ENCODE results near the gene TAF11L6. TPM values are rescaled to one million over a fixed set of nuclear protein-coding genes. Genes with fewer than 3 reads are reported as not detected.
"Not testable (repeated sequence)": the region's sequence is repeated elsewhere in the genome, so short reads cannot be mapped to it uniquely, and the experiment has no call there.

The TAF11L6 gene
- total and polyA plus RNA-seq, 2 experiments from 2014 or later = not detected

GRCh38 chr5:17487174-17487512 is 41.3 kb upstream of the TAF11L6 start:
- Histone ChIP-seq H3K9me2 (replicated peaks; ENCODE audit: insufficient read depth) (no peaks in the 10 kb centered on the region), H3K4me3 (no peak overlapping the region), H3K4me2 (no peak overlapping the region), H3K36me3 (replicated peaks; ENCODE audit: insufficient read depth, low read depth) (no peaks in the 10 kb centered on the region), H3K27me3 (no peaks in the 10 kb centered on the region), H3K9me3 (ENCODE audit: low read depth) (no peaks in the 10 kb centered on the region), H4K20me1 (ENCODE audit: insufficient read depth, poor library complexity, severe bottlenecking) (no peaks in the 10 kb centered on the region), H3K79me2 (no peaks in the 10 kb centered on the region), H2AFZ (no peak overlapping the region), H3K27ac (no peak overlapping the region), H3K4me1 (ENCODE audit: insufficient read depth) (no peaks in the 10 kb centered on the region)
- no peak for DNase-seq (ENCODE audit: low spot score)
- 94% methylated on average over 1 of the region's 1 CpG for WGBS (ENCODE audit: low lambda C conversion rate, missing lambda C conversion rate)
- no peak for TF ChIP-seq EZH2phosphoT487 (IDR thresholded peaks at IDR 0.05; ENCODE audit: low read depth, severe bottlenecking, unreplicated experiment)
- no peak for TF ChIP-seq EZH2 (IDR thresholded peaks at IDR 0.05; ENCODE audit: borderline replicate concordance)
- no peak for TF ChIP-seq CTCF (IDR thresholded peaks at IDR 0.05; ENCODE audit: poor library complexity)

- H3K4me2 ChIP-seq; H3K27me3 ChIP-seq; H3K36me3 ChIP-seq (replicated peaks; ENCODE audit: insufficient read depth, low read depth); DNase-seq (ENCODE audit: low spot score); H3K4me1 ChIP-seq (ENCODE audit: insufficient read depth); H3K9me3 ChIP-seq (ENCODE audit: low read depth); H2AFZ ChIP-seq; H3K27ac ChIP-seq; H3K4me3 ChIP-seq; H3K9me2 ChIP-seq (replicated peaks; ENCODE audit: insufficient read depth); H4K20me1 ChIP-seq (ENCODE audit: insufficient read depth, poor library complexity, severe bottlenecking); H3K79me2 ChIP-seq: not testable (repeated sequence)
- 96% methylated on average over 23 of the region's 23 CpGs for WGBS (ENCODE audit: low lambda C conversion rate, missing lambda C conversion rate)
Observed at GRCh38 chr5:17491257-17491656, 37.2 kb upstream of the TAF11L6 start.

GRCh38 chr5:17492770-17493169 is 35.7 kb upstream of the TAF11L6 start:
- no peak overlapping the region for H3K4me3 ChIP-seq
- no peaks in the 10 kb centered on the region for H4K20me1 ChIP-seq (ENCODE audit: insufficient read depth, poor library complexity, severe bottlenecking)
- no peaks in the 10 kb centered on the region for H3K9me3 ChIP-seq (ENCODE audit: low read depth)
- H3K27ac ChIP-seq = no peak overlapping the region
- no peaks in the 10 kb centered on the region for H3K36me3 ChIP-seq (replicated peaks; ENCODE audit: insufficient read depth, low read depth)
- no peak for DNase-seq (ENCODE audit: low spot score)
- H3K9me2 ChIP-seq (replicated peaks; ENCODE audit: insufficient read depth) = no peaks in the 10 kb centered on the region
- no peak overlapping the region for H2AFZ ChIP-seq
- no peaks in the 10 kb centered on the region for H3K27me3 ChIP-seq
- WGBS (ENCODE audit: low lambda C conversion rate, missing lambda C conversion rate) = 93% methylated on average over 3 of the region's 3 CpGs
- H3K4me2 ChIP-seq = no peak overlapping the region
- no peak for TF ChIP-seq CTCF (IDR thresholded peaks at IDR 0.05; ENCODE audit: poor library complexity)
- no peak for TF ChIP-seq EZH2phosphoT487 (IDR thresholded peaks at IDR 0.05; ENCODE audit: low read depth, severe bottlenecking, unreplicated experiment)
- TF ChIP-seq EZH2 (IDR thresholded peaks at IDR 0.05; ENCODE audit: borderline replicate concordance) = no peak
- H3K79me2 ChIP-seq = no peaks in the 10 kb centered on the region
- no peaks in the 10 kb centered on the region for H3K4me1 ChIP-seq (ENCODE audit: insufficient read depth)

- H3K4me2 ChIP-seq = no peak overlapping the region
- H3K9me3 ChIP-seq (ENCODE audit: low read depth) = no peaks in the 10 kb centered on the region
- no peak overlapping the region for H3K27ac ChIP-seq
- no peaks in the 10 kb centered on the region for H4K20me1 ChIP-seq (ENCODE audit: insufficient read depth, poor library complexity, severe bottlenecking)
- H3K9me2 ChIP-seq (replicated peaks; ENCODE audit: insufficient read depth) = no peaks in the 10 kb centered on the region
- WGBS (ENCODE audit: low lambda C conversion rate, missing lambda C conversion rate) = 79% methylated on average over 4 of the region's 4 CpGs
- H3K27me3 ChIP-seq = no peaks in the 10 kb centered on the region
- DNase-seq (ENCODE audit: low spot score) = no peak
- TF ChIP-seq CTCF (IDR thresholded peaks at IDR 0.05; ENCODE audit: poor library complexity) (no peak), EZH2 (IDR thresholded peaks at IDR 0.05; ENCODE audit: borderline replicate concordance) (no peak), EZH2phosphoT487 (IDR thresholded peaks at IDR 0.05; ENCODE audit: low read depth, severe bottlenecking, unreplicated experiment) (no peak)
- H3K36me3 ChIP-seq (replicated peaks; ENCODE audit: insufficient read depth, low read depth) = no peaks in the 10 kb centered on the region
- H3K79me2 ChIP-seq = no peaks in the 10 kb centered on the region
- H2AFZ ChIP-seq = no peak overlapping the region
- no peaks in the 10 kb centered on the region for H3K4me1 ChIP-seq (ENCODE audit: insufficient read depth)
- no peak overlapping the region for H3K4me3 ChIP-seq
Observed at GRCh38 chr5:17497446-17497845, 31.0 kb upstream of the TAF11L6 start.

- H3K9me2 ChIP-seq (replicated peaks; ENCODE audit: insufficient read depth); H3K27ac ChIP-seq; H4K20me1 ChIP-seq (ENCODE audit: insufficient read depth, poor library complexity, severe bottlenecking); H3K36me3 ChIP-seq (replicated peaks; ENCODE audit: insufficient read depth, low read depth); H3K27me3 ChIP-seq; H3K4me2 ChIP-seq; DNase-seq (ENCODE audit: low spot score); H2AFZ ChIP-seq; H3K79me2 ChIP-seq; H3K4me1 ChIP-seq (ENCODE audit: insufficient read depth); H3K9me3 ChIP-seq (ENCODE audit: low read depth); H3K4me3 ChIP-seq: not testable (repeated sequence)
- WGBS (ENCODE audit: low lambda C conversion rate, missing lambda C conversion rate) = 97% methylated on average over 8 of the region's 8 CpGs
Observed at GRCh38 chr5:17497931-17498330, 30.5 kb upstream of the TAF11L6 start, which contains the start of gene TAF11L2. Gene TAF11L2 (plus strand): TSS chr5:17498231.

All from hepatocyte (in vitro differentiated cells).